Natural killer cell (primary cell): ENCODE data around the gene SERTAD3. TPM values are rescaled to one million over a fixed set of nuclear protein-coding genes. Genes with fewer than 3 reads are reported as not detected.

ENCODE experiments used
- ATAC-seq, 3 donors: fragments of 150-1000 bp in 2 of 3; fragments of 200-7000 bp in 1 of 3; cut with Tn5 transposase; 1 replicate in 1 of 3; 2 replicates in 2 of 3; pipeline ENCODE4 v1.10.0; 2021; ENCODE audit warnings: mild to moderate bottlenecking in 2 of 3, moderate library complexity in 2 of 3
- DNase-seq, 2 donors: peaks; one replicate each; pipeline versions ENCODE4 v3.0.0 to v3.0.0-alpha.2; 2013 to 2021; ENCODE audit warnings: mixed read lengths in 1 of 2
- H3K27ac ChIP-seq: one replicate; pipeline ENCODE4 v1.5.1; 2013; ENCODE audit warnings: mild to moderate bottlenecking, low read length
- H3K27me3 ChIP-seq: one replicate; pipeline ENCODE4 v1.6.1; 2013; ENCODE audit warnings: low read length; ENCODE audit not compliant: control insufficient read depth, insufficient read depth
- H3K36me3 ChIP-seq: one replicate; pipeline ENCODE4 v1.6.1; 2013; ENCODE audit warnings: low read length; ENCODE audit not compliant: control insufficient read depth, insufficient read depth
- H3K4me1 ChIP-seq: one replicate; pipeline ENCODE4 v1.6.1; 2013; ENCODE audit warnings: low read length; ENCODE audit not compliant: control insufficient read depth, insufficient read depth
- H3K4me3 ChIP-seq: one replicate; pipeline ENCODE4 v1.5.1; 2013; ENCODE audit warnings: low read length
- H3K9me3 ChIP-seq: one replicate; pipeline ENCODE4 v1.6.1; 2013; ENCODE audit warnings: low read length; ENCODE audit not compliant: control insufficient read depth, insufficient read depth
- H3K27ac Mint-ChIP-seq, 2 donors: one replicate each; pipeline ENCODE4 v1.8.0; 2022; ENCODE audit warnings: mild to moderate bottlenecking in 2 of 2, mixed read lengths in 2 of 2, moderate library complexity in 1 of 2
- H3K27me3 Mint-ChIP-seq, 2 donors: one replicate each; pipeline ENCODE4 v1.8.0; 2022; ENCODE audit warnings: low read depth in 2 of 2, mixed read lengths in 2 of 2
- H3K36me3 Mint-ChIP-seq: one replicate; pipeline ENCODE4 v1.8.0; 2022; ENCODE audit warnings: mixed read lengths
- H3K4me1 Mint-ChIP-seq, 2 donors: one replicate each; pipeline ENCODE4 v1.8.0; 2022; ENCODE audit warnings: mixed read lengths in 2 of 2
- H3K4me3 Mint-ChIP-seq: one replicate; pipeline ENCODE4 v1.8.0; 2022; ENCODE audit warnings: mild to moderate bottlenecking, moderate library complexity, mixed read lengths
- H3K9me3 Mint-ChIP-seq, 2 donors: one replicate each; pipeline ENCODE4 v1.8.0; 2022; ENCODE audit warnings: mixed read lengths in 2 of 2
- CTCF ChIP-seq: fragments of 200-600 bp; IDR thresholded peaks from one replicate; pipeline ENCODE4 v1.8.0; 2022; ENCODE audit warnings: antibody characterized with exemption
- WGBS: methylation state at CpG from one replicate; pipeline ENCODE4 v1.1.7; 2013; ENCODE audit warnings: missing lambda C conversion rate; ENCODE audit not compliant: insufficient coverage; 5-methylcytosine and 5-hydroxymethylcytosine counted together
- intact Hi-C: fragments of 100-400 bp; cut with micrococcal nuclease; formaldehyde crosslinking; loops from one replicate; pipeline ENCODE4 v1.14.2; 2022
- total RNA-seq, 4 donors: library from RNA; stranded (reverse); fragments of 120-200 nt in 1 of 4; gene quantifications; one replicate each; pipeline versions ENCODE4 v1.2.3 to v1.2.4, GENCODE V29; 2013 to 2022

The SERTAD3 gene
- total RNA-seq, 3 donors from 2014 or later (not counting 1 experiment from before 2014, with no cell fraction given) = 57.3 to 102 (median 83.3) TPM

- WGBS = 92% methylated on average over 14 of the region's 14 CpGs
- H3K4me1 Mint-ChIP-seq = peaks cover 0 to 5% of the 10 kb centered on the region in 2 donors
- no peaks in the 10 kb centered on the region for H3K36me3 Mint-ChIP-seq
- no peaks in the 10 kb centered on the region for H3K36me3 ChIP-seq
- no peak overlapping the region for H3K27ac ChIP-seq
- TF ChIP-seq CTCF = no peak
- DNase-seq = no peak
- ATAC-seq = no peak
- peaks cover 11% of the 10 kb centered on the region for H3K4me1 ChIP-seq
- H3K27me3 ChIP-seq = no peaks in the 10 kb centered on the region
- H3K4me3 Mint-ChIP-seq = no peak overlapping the region
- no peak overlapping the region for H3K27ac Mint-ChIP-seq
- no peak overlapping the region for H3K4me3 ChIP-seq
- no peaks in the 10 kb centered on the region for H3K27me3 Mint-ChIP-seq
- no peaks in the 10 kb centered on the region for H3K9me3 ChIP-seq
- no peaks in the 10 kb centered on the region for H3K9me3 Mint-ChIP-seq
- intact Hi-C loops = no loop called here
Measured at GRCh38 chr19:40395956-40396355, 48.2 kb downstream of the SERTAD3 start.

- DNase-seq = no peak
- no peaks in the 10 kb centered on the region for H3K9me3 ChIP-seq
- Mint-ChIP-seq H3K4me3 (no peak overlapping the region), H3K4me1 (peaks cover 0 to 5% of the 10 kb centered on the region in 2 donors), H3K36me3 (no peaks in the 10 kb centered on the region), H3K9me3 (no peaks in the 10 kb centered on the region), H3K27ac (no peak overlapping the region), H3K27me3 (no peaks in the 10 kb centered on the region)
- 81% methylated on average over 13 of the region's 13 CpGs for WGBS
- no peak for ATAC-seq
- H3K36me3 ChIP-seq = no peaks in the 10 kb centered on the region
- no peaks in the 10 kb centered on the region for H3K27me3 ChIP-seq
- TF ChIP-seq CTCF = no peak
- peaks cover 11% of the 10 kb centered on the region for H3K4me1 ChIP-seq
- intact Hi-C loops = no loop called here
- no peak overlapping the region for H3K4me3 ChIP-seq
- H3K27ac ChIP-seq = no peak overlapping the region
Measured at GRCh38 chr19:40394816-40395210, 49.3 kb downstream of the SERTAD3 start.

GRCh38 chr19:40393894-40394815 lies 50.0 kb downstream of the SERTAD3 start:
- TF ChIP-seq CTCF = no peak
- H3K27ac Mint-ChIP-seq = no peak overlapping the region
- no peak for DNase-seq
- intact Hi-C loops = no loop called here
- no peaks in the 10 kb centered on the region for H3K27me3 Mint-ChIP-seq
- Histone ChIP-seq H3K4me3 (no peak overlapping the region), H3K4me1 (peaks cover 11% of the 10 kb centered on the region), H3K36me3 (no peaks in the 10 kb centered on the region), H3K27me3 (no peaks in the 10 kb centered on the region), H3K27ac (no peak overlapping the region), H3K9me3 (no peaks in the 10 kb centered on the region)
- no peak for ATAC-seq
- no peaks in the 10 kb centered on the region for H3K9me3 Mint-ChIP-seq
- peaks cover 0 to 5% of the 10 kb centered on the region in 2 donors for H3K4me1 Mint-ChIP-seq
- H3K4me3 Mint-ChIP-seq = no peak overlapping the region
- 92% methylated on average over 41 of the region's 41 CpGs for WGBS
- H3K36me3 Mint-ChIP-seq = no peaks in the 10 kb centered on the region
